Calu3 (cell line): ENCODE measurements around the gene PRUNE2. TPM values are rescaled to one million over a fixed set of nuclear protein-coding genes. Genes with fewer than 3 reads are reported as not detected.

ENCODE experiments used
- BruUV-seq: library from RNA; stranded (reverse); fragments of 400-500 nt; replicated peaks from 2 replicates; lab custom pipeline; 2021; lab: Mats Ljungman, UMichigan
- CTCF ChIA-PET: fragments of 300-600 bp; sonication (Branson Sonifier 250); formaldehyde crosslinking; loops from one replicate; lab custom pipeline; 2022; ENCODE audit warnings: antibody characterized with exemption; lab: Charles Lee
- DNase-seq: peaks from one replicate; pipeline ENCODE4 v3.0.0; 2022
- H3K27ac Mint-ChIP-seq: one replicate; pipeline ENCODE4 v1.8.0; 2022; ENCODE audit warnings: mixed read lengths; ENCODE audit not compliant: unreplicated experiment
- H3K27me3 Mint-ChIP-seq: one replicate; pipeline ENCODE4 v1.8.0; 2022; ENCODE audit warnings: mixed read lengths; ENCODE audit not compliant: unreplicated experiment
- H3K36me3 Mint-ChIP-seq: one replicate; pipeline ENCODE4 v1.8.0; 2022; ENCODE audit warnings: mild to moderate bottlenecking, moderate library complexity, mixed read lengths; ENCODE audit not compliant: insufficient read depth, unreplicated experiment
- H3K4me1 Mint-ChIP-seq: one replicate; pipeline ENCODE4 v1.8.0; 2022; ENCODE audit warnings: mild to moderate bottlenecking, low read depth, mixed read lengths; ENCODE audit not compliant: unreplicated experiment
- H3K4me3 Mint-ChIP-seq: one replicate; pipeline ENCODE4 v1.8.0; 2022; ENCODE audit warnings: mild to moderate bottlenecking, low read depth, moderate library complexity, mixed read lengths; ENCODE audit not compliant: unreplicated experiment
- H3K9me3 Mint-ChIP-seq: one replicate; pipeline ENCODE4 v1.8.0; 2022; ENCODE audit warnings: low read depth, mixed read lengths; ENCODE audit not compliant: unreplicated experiment
- CTCF ChIP-seq: fragments of 200-600 bp; IDR thresholded peaks from one replicate; pipeline ENCODE4 v1.8.0; 2022; ENCODE audit warnings: antibody characterized with exemption; ENCODE audit not compliant: unreplicated experiment
- intact Hi-C: fragments of 100-400 bp; cut with micrococcal nuclease; formaldehyde crosslinking; loops from one replicate; pipeline ENCODE4 v1.10.0; 2022; ENCODE audit not compliant: unreplicated experiment
- total RNA-seq: library from RNA; stranded (reverse); gene quantifications from 2 replicates; pipeline ENCODE4 v1.2.3, GENCODE V29; 2022

Gene PRUNE2
- total RNA-seq, 1 experiment from 2014 or later, result 0.07 TPM

DNA sequence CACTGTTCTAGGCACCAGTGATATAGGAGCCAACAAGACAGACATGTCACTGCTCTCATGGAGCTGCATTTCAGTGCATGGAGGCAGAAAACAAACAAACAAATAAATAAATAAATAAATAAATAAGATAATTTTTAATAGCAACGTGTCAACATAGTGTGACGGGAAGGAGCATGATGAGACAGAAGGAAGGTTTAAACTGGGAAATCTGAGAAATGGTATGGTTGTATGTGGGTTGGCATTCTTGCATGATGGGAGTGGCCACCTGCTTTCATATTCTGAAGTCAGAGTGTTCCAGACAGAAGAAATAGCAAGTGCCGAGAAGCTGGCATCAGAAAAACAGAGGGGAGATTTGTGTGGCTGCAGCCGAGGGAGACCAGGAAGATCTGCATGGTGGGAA, 141.8 kb downstream of the PRUNE2 start, which contains the start of gene PCA3:
Gene PCA3, plus strand, starts transcription at position 301 of the 400 bp plus-strand sequence.
- Mint-ChIP-seq H3K4me1 (no peaks in the 10 kb centered on the region), H3K4me3 (no peak within 1 kb of the TSS), H3K27me3 (peaks cover 59% of the 10 kb centered on the region), H3K27ac (no peak within 1 kb of the TSS), H3K36me3 (no peaks in the 10 kb centered on the region), H3K9me3 (peaks cover 2% of the 10 kb centered on the region)
- intact Hi-C loops, result loop anchor here (5.0 kb wide), 1 partner anchor 388 kb away; no protein-coding TSS in a partner anchor
- CTCF ChIA-PET, result no interaction called here
- no peak for DNase-seq
- BruUV-seq, result no TSS peak
- no peak for TF ChIP-seq CTCF

DNA sequence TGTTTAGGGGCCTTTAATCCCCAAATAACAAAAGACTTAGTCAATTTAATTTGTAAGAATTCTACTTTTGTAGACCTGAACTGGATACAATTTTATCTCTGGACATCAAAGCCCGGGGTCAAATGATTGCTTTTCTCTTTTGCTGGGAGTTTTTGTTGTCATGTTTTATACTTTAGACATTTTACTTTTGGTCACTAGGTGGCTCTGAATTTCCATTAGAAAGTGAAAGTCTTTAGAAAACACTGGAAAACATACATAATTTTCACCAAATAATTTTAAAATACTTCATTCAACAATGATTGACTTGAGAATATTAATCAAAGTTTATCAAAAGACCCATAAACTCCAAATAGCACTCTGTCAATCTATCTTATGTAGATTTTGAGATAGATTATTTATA, 144.5 kb downstream of the PRUNE2 start:
- no TSS peak for BruUV-seq
- TF ChIP-seq CTCF, result no peak
- CTCF ChIA-PET, result interaction anchor here (0.5 kb wide), 1 partner anchor 696 kb away, joined by 3 read pairs; no protein-coding TSS in a partner anchor
- Mint-ChIP-seq H3K27ac (no peak overlapping the region), H3K27me3 (peaks cover 53% of the 10 kb centered on the region), H3K9me3 (peaks cover 2% of the 10 kb centered on the region), H3K4me1 (no peaks in the 10 kb centered on the region), H3K4me3 (no peak overlapping the region), H3K36me3 (no peaks in the 10 kb centered on the region)
- no peak for DNase-seq
- intact Hi-C loops, result loop anchor here (5.0 kb wide), 1 partner anchor 391 kb away; no protein-coding TSS in a partner anchor

DNA sequence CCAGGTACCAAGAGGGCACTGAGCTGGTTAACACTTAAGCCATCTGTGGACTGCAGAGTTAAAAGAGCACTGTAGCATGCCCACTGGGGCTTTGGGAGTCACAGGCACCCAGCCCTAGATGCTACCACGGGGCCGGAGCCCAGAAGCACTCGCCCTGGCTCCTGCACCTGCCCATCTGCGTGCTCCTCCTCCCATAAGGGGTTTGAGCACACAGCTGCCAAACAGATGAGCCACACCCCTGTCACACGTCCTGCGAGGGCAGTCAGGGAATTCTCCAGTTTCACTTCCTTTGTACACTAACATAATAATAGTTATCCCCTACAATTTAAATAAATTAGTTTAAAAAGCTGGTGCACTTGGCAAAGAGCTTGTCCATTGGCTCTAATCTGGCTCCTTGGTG, 146.2 kb downstream of the PRUNE2 start:
- peaks cover 37% of the 10 kb centered on the region for H3K27me3 Mint-ChIP-seq
- peaks cover 2% of the 10 kb centered on the region for H3K9me3 Mint-ChIP-seq

DNA sequence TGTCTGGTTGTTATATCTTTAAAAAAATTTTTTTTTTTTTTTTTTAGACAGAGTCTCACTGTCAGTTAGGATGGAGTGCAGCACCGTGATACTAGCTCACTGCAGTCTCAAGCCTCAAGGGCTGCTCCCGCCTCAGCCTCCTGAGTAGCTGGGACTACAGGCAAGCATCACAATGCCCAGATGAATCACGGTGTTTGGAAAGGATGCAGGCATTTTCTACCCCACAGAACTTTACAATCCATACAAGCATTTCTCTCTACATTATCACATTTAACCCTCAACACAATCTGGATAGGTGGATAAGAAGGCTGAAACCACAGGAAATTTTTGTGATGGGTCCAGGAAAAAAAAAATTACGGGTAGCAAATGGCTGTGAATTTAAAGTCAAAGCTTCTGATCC, 147.4 kb downstream of the PRUNE2 start:
- no peaks in the 10 kb centered on the region for H3K9me3 Mint-ChIP-seq
- no peak overlapping the region for H3K4me3 Mint-ChIP-seq
- no peak overlapping the region for H3K27ac Mint-ChIP-seq
- CTCF ChIA-PET, result no interaction called here
- BruUV-seq, result no TSS peak
- peaks cover 28% of the 10 kb centered on the region for H3K27me3 Mint-ChIP-seq
- no peaks in the 10 kb centered on the region for H3K36me3 Mint-ChIP-seq
- intact Hi-C loops, result loop anchor here (5.0 kb wide), 1 partner anchor 229 kb away; no protein-coding TSS in a partner anchor
- no peaks in the 10 kb centered on the region for H3K4me1 Mint-ChIP-seq
- no peak for DNase-seq
- TF ChIP-seq CTCF, result no peak

More for the DNA sequence above, 146.2 kb downstream of the PRUNE2 start:
- Mint-ChIP-seq H3K27ac (no peak overlapping the region), H3K4me3 (no peak overlapping the region), H3K36me3 (no peaks in the 10 kb centered on the region), H3K4me1 (no peaks in the 10 kb centered on the region)
- DNase-seq, result no peak
- TF ChIP-seq CTCF, result no peak
- intact Hi-C loops, result loop anchor here (5.0 kb wide), 2 partner anchors 228 to 393 kb away; no protein-coding TSS in a partner anchor
- no TSS peak for BruUV-seq
- CTCF ChIA-PET, result no interaction called here
